ENCODE data around the gene MAPK13.

MAPK13 gene

GRCh38 chr6:36178544-36178943 is 48.2 kb downstream of the MAPK13 start:
- H3K4me1 ChIP-seq (ENCODE audit: insufficient read depth, low read length): no peaks in the 10 kb centered on the region
- no peak overlapping the region for H3K9ac ChIP-seq (ENCODE audit: low read depth, low read length)
- no peaks in the 10 kb centered on the region; the same call in none of the 2 replicates for H3K9me3 ChIP-seq (ENCODE audit: control insufficient read depth, insufficient read depth, low read length)
- no peaks in the 10 kb centered on the region for H3K36me3 ChIP-seq (ENCODE audit: insufficient read depth, low read length)

GRCh38 chr6:36180126-36180525 is 49.8 kb downstream of the MAPK13 start:
- Histone ChIP-seq H3K9ac (ENCODE audit: low read depth, low read length) (no peak overlapping the region), H3K4me1 (ENCODE audit: insufficient read depth, low read length) (no peaks in the 10 kb centered on the region)

GRCh38 chr6:36184311-36184710 is 54.0 kb downstream of the MAPK13 start:
- no peaks in the 10 kb centered on the region for H3K4me1 ChIP-seq (ENCODE audit: insufficient read depth, low read length)
- H3K9me3 ChIP-seq (ENCODE audit: control insufficient read depth, insufficient read depth, low read length): no peaks in the 10 kb centered on the region; the same call in 1 of the 2 replicates
- H3K9ac ChIP-seq (ENCODE audit: low read depth, low read length): no peak overlapping the region
- H3K36me3 ChIP-seq (ENCODE audit: insufficient read depth, low read length): no peaks in the 10 kb centered on the region

More at GRCh38 chr6:36180126-36180525, 49.8 kb downstream of the MAPK13 start:
- H3K36me3 ChIP-seq (ENCODE audit: insufficient read depth, low read length): no peaks in the 10 kb centered on the region
- H3K9me3 ChIP-seq (ENCODE audit: control insufficient read depth, insufficient read depth, low read length): no peaks in the 10 kb centered on the region; the same call in none of the 2 replicates

GRCh38 chr6:36186199-36186598 is 55.9 kb downstream of the MAPK13 start:
- H3K9me3 ChIP-seq (ENCODE audit: control insufficient read depth, insufficient read depth, low read length): no peaks in the 10 kb centered on the region

GRCh38 chr6:36187446-36187845 is 57.1 kb downstream of the MAPK13 start:
- Histone ChIP-seq H3K9me3 (ENCODE audit: control insufficient read depth, insufficient read depth, low read length) (no peaks in the 10 kb centered on the region), H3K4me1 (ENCODE audit: insufficient read depth, low read length) (no peaks in the 10 kb centered on the region), H3K36me3 (ENCODE audit: insufficient read depth, low read length) (no peaks in the 10 kb centered on the region), H3K9ac (ENCODE audit: low read depth, low read length) (no peak overlapping the region)

More at GRCh38 chr6:36186199-36186598, 55.9 kb downstream of the MAPK13 start:
- Histone ChIP-seq H3K4me1 (ENCODE audit: insufficient read depth, low read length) (no peaks in the 10 kb centered on the region), H3K9ac (ENCODE audit: low read depth, low read length) (no peak overlapping the region), H3K36me3 (ENCODE audit: insufficient read depth, low read length) (no peaks in the 10 kb centered on the region)

All from ES-I3 (cell line).